Measurements from ENCODE around the gene BCL2L12. TPM values are rescaled to one million over a fixed set of nuclear protein-coding genes. Genes with fewer than 3 reads are reported as not detected.
"Not testable (repeated sequence)": the region's sequence is repeated elsewhere in the genome, so short reads cannot be mapped to it uniquely, and the experiment has no call there.

The BCL2L12 gene, protein sequence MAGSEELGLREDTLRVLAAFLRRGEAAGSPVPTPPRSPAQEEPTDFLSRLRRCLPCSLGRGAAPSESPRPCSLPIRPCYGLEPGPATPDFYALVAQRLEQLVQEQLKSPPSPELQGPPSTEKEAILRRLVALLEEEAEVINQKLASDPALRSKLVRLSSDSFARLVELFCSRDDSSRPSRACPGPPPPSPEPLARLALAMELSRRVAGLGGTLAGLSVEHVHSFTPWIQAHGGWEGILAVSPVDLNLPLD
- 10 to 100 TPM; 11.3 to 19.3 TPM for total RNA-seq
- 17.3 TPM for polyA plus RNA-seq (ENCODE audit: insufficient read depth, low read depth, low replicate concordance)
- long read RNA-seq, donor 1, transcript BCL2L12-212 (7 exons, 1,854 nt): major isoform, 9 of 14 reads
- long read RNA-seq, donor 1, partial matches to known transcripts: 5 of 14 reads
- long read RNA-seq, donor 1, other reads (novel, unspliced or antisense): 0 of 14 reads
- long read RNA-seq, donor 2, transcript BCL2L12-212 (7 exons, 1,854 nt): major isoform, 10 of 10 reads
- long read RNA-seq, donor 2, partial matches to known transcripts: 0 of 10 reads
- long read RNA-seq, donor 2, other reads (novel, unspliced or antisense): 0 of 10 reads

DNA sequence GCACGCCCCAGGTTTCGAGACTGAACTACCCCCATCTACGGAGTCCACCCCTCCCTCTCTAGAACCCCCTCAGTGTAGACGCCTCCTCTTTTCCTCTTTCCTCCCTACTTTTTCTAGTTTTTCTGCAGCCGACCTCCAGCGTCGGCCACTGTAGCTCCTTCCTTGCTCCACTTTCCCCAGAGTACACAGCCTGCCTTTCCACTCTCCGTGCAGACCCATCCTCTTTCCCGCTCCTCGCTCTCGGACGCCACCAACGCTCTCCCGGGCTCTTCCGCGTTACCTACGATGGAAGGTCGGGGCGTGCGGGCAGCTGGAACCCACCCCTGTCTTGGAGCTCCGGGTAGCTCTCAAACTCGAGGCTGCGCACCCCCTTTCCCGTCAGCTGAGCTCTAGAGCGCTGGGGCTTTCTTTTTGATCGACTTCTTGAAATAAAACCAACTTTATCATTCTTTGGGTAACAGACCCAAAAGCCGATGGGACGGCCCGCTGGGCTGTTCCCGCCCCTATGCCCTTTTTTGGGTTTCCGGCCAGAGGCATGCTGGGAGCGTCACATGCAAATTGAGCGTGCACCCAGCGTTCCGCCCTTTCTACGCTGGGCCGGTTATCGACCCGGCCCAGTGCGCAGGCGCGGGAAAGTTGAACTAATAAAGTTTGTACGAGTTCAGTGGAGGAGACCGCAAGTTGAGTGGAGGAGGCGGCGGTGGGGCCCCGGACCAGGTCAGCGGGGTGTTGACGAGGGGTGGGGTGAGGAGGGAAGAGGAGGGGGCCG lies at the start of gene BCL2L12, which contains the start of gene IRF3:
BCL2L12 (plus strand) TSS at position 583 of the 769 bp plus-strand sequence. CDS start 760 bp downstream, outside the sequence.
IRF3 (minus strand) TSS at position 507 of the 769 bp plus-strand sequence. CDS start 1,019 bp downstream, outside the sequence.
- peak; percentile 31 for TF ChIP-seq POLR2A (IDR thresholded peaks at IDR 0.05)
- TF ChIP-seq, protein P1, sequence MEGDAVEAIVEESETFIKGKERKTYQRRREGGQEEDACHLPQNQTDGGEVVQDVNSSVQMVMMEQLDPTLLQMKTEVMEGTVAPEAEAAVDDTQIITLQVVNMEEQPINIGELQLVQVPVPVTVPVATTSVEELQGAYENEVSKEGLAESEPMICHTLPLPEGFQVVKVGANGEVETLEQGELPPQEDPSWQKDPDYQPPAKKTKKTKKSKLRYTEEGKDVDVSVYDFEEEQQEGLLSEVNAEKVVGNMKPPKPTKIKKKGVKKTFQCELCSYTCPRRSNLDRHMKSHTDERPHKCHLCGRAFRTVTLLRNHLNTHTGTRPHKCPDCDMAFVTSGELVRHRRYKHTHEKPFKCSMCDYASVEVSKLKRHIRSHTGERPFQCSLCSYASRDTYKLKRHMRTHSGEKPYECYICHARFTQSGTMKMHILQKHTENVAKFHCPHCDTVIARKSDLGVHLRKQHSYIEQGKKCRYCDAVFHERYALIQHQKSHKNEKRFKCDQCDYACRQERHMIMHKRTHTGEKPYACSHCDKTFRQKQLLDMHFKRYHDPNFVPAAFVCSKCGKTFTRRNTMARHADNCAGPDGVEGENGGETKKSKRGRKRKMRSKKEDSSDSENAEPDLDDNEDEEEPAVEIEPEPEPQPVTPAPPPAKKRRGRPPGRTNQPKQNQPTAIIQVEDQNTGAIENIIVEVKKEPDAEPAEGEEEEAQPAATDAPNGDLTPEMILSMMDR (IDR thresholded peaks at IDR 0.05): no peak

DNA sequence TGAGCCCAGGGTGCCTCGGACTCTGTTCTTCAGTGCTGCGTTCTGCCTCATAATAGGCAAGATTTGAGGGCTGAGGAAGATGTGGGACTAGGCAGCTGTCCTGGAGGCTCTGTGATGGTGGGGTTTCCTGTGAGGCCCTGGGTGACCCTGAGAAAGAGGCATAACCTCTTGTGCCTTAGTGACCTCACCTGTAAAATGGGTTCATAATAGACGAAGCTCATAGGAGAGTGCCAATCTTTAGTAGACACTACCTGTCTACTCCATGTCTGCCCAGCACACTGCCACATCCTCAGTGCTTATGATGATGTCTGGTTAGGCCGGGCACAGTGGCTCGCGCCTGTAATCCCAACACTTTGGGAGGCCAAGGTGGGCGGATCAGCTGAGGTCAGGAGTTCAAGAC lies 49.2 kb upstream of the BCL2L12 start:
- intact Hi-C loops (cut with DNase I; ENCODE audit: low total_unique reads): no loop called here
- no peaks in the 10 kb centered on the region for H3K36me3 ChIP-seq (ENCODE audit: low read depth, missing control alignments)
- no peak for TF ChIP-seq POLR2A (IDR thresholded peaks at IDR 0.05)
- TF ChIP-seq, protein P1 (IDR thresholded peaks at IDR 0.05): no peak
- DNase-seq: no peak
- H3K4me3 ChIP-seq: no peak overlapping the region
- WGBS, 2 donors: 94 to 96% methylated on average over 7 of the region's 7 CpGs
- no peaks in the 10 kb centered on the region for H3K9me3 ChIP-seq
- H3K27ac ChIP-seq: no peak overlapping the region
- H3K27me3 ChIP-seq: no peaks in the 10 kb centered on the region
- H3K4me1 ChIP-seq: no peaks in the 10 kb centered on the region

More for the DNA sequence above, at the start of gene BCL2L12, which contains the start of gene IRF3:
- no peaks in the 10 kb centered on the region for H3K36me3 ChIP-seq (ENCODE audit: low read depth, missing control alignments)
- H3K9me3 ChIP-seq: no peaks in the 10 kb centered on the region
- peak within 1 kb of the TSS; percentile 83 to 85 for H3K27ac ChIP-seq
- intact Hi-C loops (cut with DNase I; ENCODE audit: low total_unique reads): no loop called here
- H3K4me1 ChIP-seq: peaks cover 10% of the 10 kb centered on the region
- H3K4me3 ChIP-seq: peak within 1 kb of the TSS; percentile 61 to 78
- WGBS, 2 donors: 1% methylated on average over 50 of the region's 50 CpGs
- no peaks in the 10 kb centered on the region for H3K27me3 ChIP-seq
- DNase-seq: peak; percentile 97

DNA sequence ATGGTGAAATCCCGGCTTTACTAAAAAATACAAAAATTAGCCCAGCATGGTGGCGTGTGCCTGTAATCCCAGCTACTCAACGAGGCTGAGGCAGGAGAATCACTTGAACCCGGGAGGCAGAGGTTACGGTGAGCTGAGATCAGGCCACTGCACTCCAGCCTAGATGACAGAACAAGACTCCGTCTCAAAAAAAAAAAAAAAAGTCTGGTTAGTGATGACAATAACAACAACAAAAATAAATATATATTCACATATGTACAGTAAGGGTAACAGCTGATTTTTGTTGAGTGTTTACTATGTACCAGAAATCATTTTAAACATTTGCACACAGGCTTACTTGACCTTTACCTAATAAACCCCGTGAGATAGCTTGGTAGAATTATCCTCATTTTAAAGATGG lies 48.8 kb upstream of the BCL2L12 start:
- Histone ChIP-seq H3K27ac (no peak overlapping the region), H3K36me3 (ENCODE audit: low read depth, missing control alignments) (no peaks in the 10 kb centered on the region), H3K9me3 (no peaks in the 10 kb centered on the region), H3K27me3 (no peaks in the 10 kb centered on the region), H3K4me3 (no peak overlapping the region), H3K4me1 (no peaks in the 10 kb centered on the region)
- DNase-seq: no peak
- intact Hi-C loops (cut with DNase I; ENCODE audit: low total_unique reads): no loop called here
- 95 to 97% methylated on average over 7 of the region's 7 CpGs for WGBS, 2 donors
- TF ChIP-seq POLR2A (IDR thresholded peaks at IDR 0.05): no peak
- TF ChIP-seq, protein P1 (IDR thresholded peaks at IDR 0.05): no peak

DNA sequence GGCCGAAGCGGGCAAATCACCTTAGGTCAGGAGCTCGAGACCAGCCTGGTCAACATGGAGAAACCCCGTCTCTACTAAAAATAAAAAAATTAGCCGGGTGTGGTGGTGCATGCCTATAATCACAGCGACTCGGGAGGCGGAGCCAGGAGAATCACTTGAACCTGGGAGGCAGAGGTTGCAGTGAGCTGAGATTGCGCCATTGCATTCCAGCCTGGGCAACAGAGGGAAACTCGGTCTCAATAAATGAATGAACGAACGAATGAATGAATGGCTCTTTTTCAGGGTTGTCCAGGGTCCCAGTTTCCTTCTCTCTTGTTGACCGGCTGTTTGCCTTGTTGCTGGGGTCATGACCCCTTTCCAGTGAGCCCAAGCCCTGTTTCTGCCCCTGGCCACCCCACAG lies 47.9 kb upstream of the BCL2L12 start:
- H3K4me3 ChIP-seq; H3K27me3 ChIP-seq; H3K27ac ChIP-seq; H3K4me1 ChIP-seq; intact Hi-C loops (cut with DNase I; ENCODE audit: low total_unique reads); H3K36me3 ChIP-seq (ENCODE audit: low read depth, missing control alignments); DNase-seq; H3K9me3 ChIP-seq: not testable (repeated sequence)
- 90 to 96% methylated on average over 13 of the region's 13 CpGs for WGBS, 2 donors

Measured in testis (tissue), 5 donors.